IPS DF 6.9 (cell line): ENCODE results near the gene CSRP1.

Experiments used
- DNase-seq: peaks from one replicate; pipeline ENCODE4 v3.0.0-alpha.2; 2013; ENCODE audit warnings: low read depth, low spot score
- H3K27ac ChIP-seq: one replicate; pipeline ENCODE4 v1.5.1; 2013; ENCODE audit warnings: low read length, control low read depth
- H3K27me3 ChIP-seq: 2 replicates; pipeline ENCODE4 v1.6.1; 2013; ENCODE audit warnings: mild to moderate bottlenecking, low read length; ENCODE audit not compliant: control insufficient read depth, insufficient read depth
- H3K36me3 ChIP-seq: 2 replicates; pipeline ENCODE4 v1.6.1; 2013; ENCODE audit warnings: low read length; ENCODE audit not compliant: control insufficient read depth, insufficient read depth
- H3K4me1 ChIP-seq: 2 replicates; pipeline ENCODE4 v1.6.1; 2013; ENCODE audit warnings: low read length; ENCODE audit not compliant: control insufficient read depth, insufficient read depth
- H3K4me3 ChIP-seq: 2 replicates; pipeline ENCODE4 v1.5.1; 2013; ENCODE audit warnings: mild to moderate bottlenecking, low read length
- H3K9me3 ChIP-seq: 2 replicates; pipeline ENCODE4 v1.6.1; 2013; ENCODE audit warnings: low read length, inconsistent platforms; ENCODE audit not compliant: control insufficient read depth, insufficient read depth
- WGBS: extraction: QIAGEN DNeasy Blood & Tissue Kit; methylation state at CpG from one replicate; pipeline ENCODE4 v1.1.7; 2013; ENCODE audit warnings: mixed read lengths, missing lambda C conversion rate; ENCODE audit not compliant: insufficient read length, insufficient coverage; 5-methylcytosine and 5-hydroxymethylcytosine counted together

Gene CSRP1

GRCh38 chr1:201537467-201537866 lies 30.5 kb upstream of the CSRP1 start:
- Histone ChIP-seq H3K27ac (no peak overlapping the region), H3K36me3 (no peaks in the 10 kb centered on the region), H3K4me1 (peaks cover 3% of the 10 kb centered on the region; the same call in 1 of the 2 replicates), H3K27me3 (peaks cover 7% of the 10 kb centered on the region; the same call in 1 of the 2 replicates), H3K4me3 (no peak overlapping the region), H3K9me3 (no peaks in the 10 kb centered on the region)
- no peak for DNase-seq
- no CpG with 5 or more reads among the region's 4 CpGs for WGBS

DNA sequence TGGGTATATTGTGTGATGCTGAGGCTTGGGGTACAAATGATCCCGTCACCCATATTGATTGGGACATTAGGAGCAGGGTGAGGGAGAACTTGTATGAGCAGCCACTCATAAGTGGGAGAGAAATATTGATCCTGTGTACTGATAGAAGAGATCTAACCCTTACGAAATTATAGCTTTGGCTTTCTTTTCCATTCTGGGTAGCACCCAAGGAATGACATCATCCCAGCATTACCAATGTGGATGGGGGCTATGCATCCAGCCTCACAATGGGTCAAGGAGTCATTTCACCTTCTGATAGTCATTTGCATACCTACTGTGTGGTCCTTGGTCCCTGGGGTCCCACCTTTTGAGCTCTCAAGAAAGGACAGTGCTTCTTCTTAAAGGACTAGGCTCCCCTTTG lies 30.1 kb upstream of the CSRP1 start:
- Histone ChIP-seq H3K36me3 (no peaks in the 10 kb centered on the region), H3K27ac (no peak overlapping the region), H3K4me1 (peaks cover 3% of the 10 kb centered on the region; the same call in 1 of the 2 replicates), H3K9me3 (no peaks in the 10 kb centered on the region), H3K27me3 (peaks cover 7% of the 10 kb centered on the region; the same call in 1 of the 2 replicates), H3K4me3 (no peak overlapping the region)
- no CpG with 5 or more reads among the region's 2 CpGs for WGBS
- DNase-seq, result no peak

DNA sequence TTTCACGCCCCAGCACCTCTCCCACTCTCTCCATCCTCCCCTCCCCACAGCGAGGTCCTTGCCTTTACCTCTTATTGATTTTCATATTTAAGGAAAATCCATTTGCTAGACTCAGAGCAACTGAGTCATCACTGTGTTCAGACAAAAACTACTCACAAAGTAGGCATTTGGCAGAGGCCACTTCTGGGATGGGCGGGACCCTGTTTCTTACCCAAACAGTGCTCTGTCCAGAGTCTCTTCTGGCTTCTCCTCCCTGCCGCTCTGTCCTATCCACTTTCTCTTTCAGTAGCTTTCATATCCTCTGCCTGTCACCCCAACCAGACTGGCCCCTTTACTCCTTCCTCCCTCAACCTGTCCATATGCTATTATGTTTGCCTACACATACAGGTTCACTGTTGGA lies 29.6 kb upstream of the CSRP1 start:
- Histone ChIP-seq H3K27ac (no peak overlapping the region), H3K27me3 (peaks cover 7% of the 10 kb centered on the region; the same call in 1 of the 2 replicates)

GRCh38 chr1:201535919-201536245 lies 29.0 kb upstream of the CSRP1 start:
- H3K36me3 ChIP-seq, result no peaks in the 10 kb centered on the region
- no peaks in the 10 kb centered on the region for H3K9me3 ChIP-seq
- no peak overlapping the region for H3K27ac ChIP-seq
- H3K4me1 ChIP-seq, result peaks cover 4% of the 10 kb centered on the region; the same call in 1 of the 2 replicates
- H3K27me3 ChIP-seq, result peaks cover 7% of the 10 kb centered on the region; the same call in 1 of the 2 replicates
- DNase-seq, result no peak
- WGBS, result no CpG with 5 or more reads among the region's 6 CpGs
- H3K4me3 ChIP-seq, result no peak overlapping the region

More for the DNA sequence above, 29.6 kb upstream of the CSRP1 start:
- DNase-seq, result no peak
- WGBS, result no CpG with 5 or more reads among the region's 4 CpGs
- no peaks in the 10 kb centered on the region for H3K36me3 ChIP-seq
- no peak overlapping the region for H3K4me3 ChIP-seq
- H3K9me3 ChIP-seq, result no peaks in the 10 kb centered on the region
- peaks cover 4% of the 10 kb centered on the region; the same call in 1 of the 2 replicates for H3K4me1 ChIP-seq

DNA sequence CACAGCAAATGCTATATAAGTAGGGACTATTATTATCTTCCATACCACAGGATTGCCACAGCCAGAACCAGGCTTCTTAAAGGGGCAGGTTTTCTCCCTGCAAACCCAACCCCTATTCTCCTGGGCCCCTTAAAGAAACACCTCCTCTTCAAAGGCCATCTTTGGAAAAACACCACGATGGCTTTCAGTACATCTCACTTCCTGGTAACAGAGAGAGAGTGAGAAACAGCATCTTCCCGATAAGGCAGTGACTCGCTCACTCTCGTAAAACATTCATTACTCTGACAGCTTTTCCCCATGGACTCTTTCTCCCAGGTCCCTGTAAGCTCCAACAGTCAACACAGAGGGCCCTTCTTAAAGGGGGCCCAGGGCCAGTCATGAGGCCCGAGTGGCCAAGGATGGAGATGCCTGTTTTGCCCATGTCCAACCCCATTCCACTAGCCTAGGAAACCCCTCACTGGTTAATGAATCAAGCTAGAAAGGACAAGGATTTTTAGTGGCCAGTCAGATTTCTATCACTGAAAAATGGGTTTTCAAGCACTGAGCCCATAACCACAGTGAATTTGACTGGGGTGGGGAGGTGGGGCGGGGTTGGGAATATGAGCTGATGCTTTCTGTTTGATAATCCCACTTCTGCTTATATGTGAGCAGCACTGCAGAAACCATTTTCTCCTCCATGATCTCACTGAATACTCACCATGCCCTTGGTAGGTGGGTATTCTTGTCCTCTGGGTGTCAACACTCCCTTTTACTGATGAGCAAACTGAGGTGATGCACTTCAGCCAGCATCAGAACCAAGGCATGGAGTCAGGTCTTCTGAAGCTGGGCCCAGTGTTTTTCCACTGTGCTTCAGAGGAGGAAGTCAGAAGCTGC lies 28.4 kb upstream of the CSRP1 start:
- Histone ChIP-seq H3K4me3 (no peak overlapping the region), H3K4me1 (peaks cover 4% of the 10 kb centered on the region; the same call in 1 of the 2 replicates), H3K36me3 (no peaks in the 10 kb centered on the region), H3K27me3 (peaks cover 3% of the 10 kb centered on the region; the same call in 1 of the 2 replicates), H3K27ac (no peak overlapping the region), H3K9me3 (no peaks in the 10 kb centered on the region)
- no CpG with 5 or more reads among the region's 6 CpGs for WGBS
- DNase-seq, result no peak

DNA sequence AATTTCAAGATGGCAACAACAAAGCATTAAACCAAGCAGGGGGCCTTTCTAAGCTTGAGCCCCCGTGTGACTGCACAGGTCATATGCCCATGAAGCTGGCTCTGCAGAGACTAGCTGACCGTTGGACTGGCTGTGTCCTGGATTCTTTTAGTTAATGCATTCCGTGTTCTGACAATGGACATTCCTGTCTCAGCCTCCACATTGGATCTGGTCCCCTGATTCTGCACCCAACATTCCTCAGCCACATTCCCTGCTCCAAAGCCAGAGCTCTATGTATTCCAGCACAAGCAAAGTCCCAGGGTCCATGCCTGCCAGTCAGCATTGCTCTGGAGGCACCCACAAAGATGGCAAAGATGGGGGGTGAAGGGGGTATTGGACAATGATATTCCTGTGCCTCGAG lies 26.9 kb upstream of the CSRP1 start:
- no CpG with 5 or more reads among the region's 4 CpGs for WGBS
- Histone ChIP-seq H3K4me1 (peaks cover 4% of the 10 kb centered on the region; the same call in 1 of the 2 replicates), H3K27ac (no peak overlapping the region), H3K27me3 (no peaks in the 10 kb centered on the region), H3K36me3 (no peaks in the 10 kb centered on the region), H3K4me3 (no peak overlapping the region), H3K9me3 (no peaks in the 10 kb centered on the region)
- DNase-seq, result no peak

DNA sequence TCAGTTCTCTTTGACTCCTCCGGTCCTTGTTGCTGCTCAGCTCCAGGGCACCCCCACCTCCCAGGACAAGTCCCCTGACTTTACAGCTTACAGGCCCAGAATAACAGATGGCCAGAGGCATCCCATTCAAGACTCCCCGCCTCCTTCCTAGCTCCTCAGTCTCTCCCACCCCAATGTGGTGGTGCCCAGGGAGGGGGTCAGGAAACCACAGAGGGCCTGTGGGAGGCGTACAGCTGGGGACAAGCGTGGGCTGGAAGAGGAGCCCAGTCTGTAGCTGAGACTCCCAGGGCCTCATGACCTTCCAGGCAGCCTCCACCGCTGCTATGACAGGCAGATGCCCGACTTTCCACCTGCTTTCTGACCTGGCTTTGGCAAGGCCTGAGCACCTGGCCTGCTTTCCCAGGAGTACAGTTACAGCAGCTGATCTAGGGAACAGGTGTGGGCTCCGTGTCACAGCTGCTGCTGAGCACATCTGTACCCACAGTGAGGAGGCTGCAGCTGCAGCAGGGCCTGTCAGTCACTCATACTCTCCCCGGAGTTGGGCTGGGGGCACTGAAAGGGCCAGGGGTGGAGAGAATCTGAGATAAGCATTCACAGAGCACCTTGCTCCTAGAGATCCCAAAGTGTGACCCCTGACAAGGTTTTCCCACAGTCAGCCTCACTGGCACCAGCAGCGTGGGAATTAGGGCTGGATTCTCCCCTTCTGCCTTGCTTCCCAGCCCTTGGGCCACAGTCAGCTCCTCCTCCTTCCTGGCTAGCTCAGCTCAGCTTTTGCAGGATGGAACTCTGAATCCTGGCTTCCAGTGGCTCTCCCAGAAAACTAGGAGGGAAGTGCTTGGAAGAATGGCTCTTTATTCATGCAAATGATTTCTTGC lies 24.9 kb upstream of the CSRP1 start:
- Histone ChIP-seq H3K4me3 (no peak overlapping the region), H3K36me3 (no peaks in the 10 kb centered on the region), H3K9me3 (no peaks in the 10 kb centered on the region), H3K27ac (no peak overlapping the region), H3K4me1 (peaks cover 3% of the 10 kb centered on the region; the same call in 1 of the 2 replicates), H3K27me3 (no peaks in the 10 kb centered on the region)
- no CpG with 5 or more reads among the region's 9 CpGs for WGBS
- DNase-seq, result no peak

GRCh38 chr1:201530741-201531531 lies 24.0 kb upstream of the CSRP1 start:
- WGBS, result no CpG with 5 or more reads among the region's 26 CpGs
- H3K4me1 ChIP-seq, result peaks cover 3% of the 10 kb centered on the region; the same call in 1 of the 2 replicates
- no peak overlapping the region for H3K27ac ChIP-seq
- H3K36me3 ChIP-seq, result no peaks in the 10 kb centered on the region
- no peak for DNase-seq
- no peak overlapping the region for H3K4me3 ChIP-seq
- H3K9me3 ChIP-seq, result no peaks in the 10 kb centered on the region
- H3K27me3 ChIP-seq, result no peaks in the 10 kb centered on the region

DNA sequence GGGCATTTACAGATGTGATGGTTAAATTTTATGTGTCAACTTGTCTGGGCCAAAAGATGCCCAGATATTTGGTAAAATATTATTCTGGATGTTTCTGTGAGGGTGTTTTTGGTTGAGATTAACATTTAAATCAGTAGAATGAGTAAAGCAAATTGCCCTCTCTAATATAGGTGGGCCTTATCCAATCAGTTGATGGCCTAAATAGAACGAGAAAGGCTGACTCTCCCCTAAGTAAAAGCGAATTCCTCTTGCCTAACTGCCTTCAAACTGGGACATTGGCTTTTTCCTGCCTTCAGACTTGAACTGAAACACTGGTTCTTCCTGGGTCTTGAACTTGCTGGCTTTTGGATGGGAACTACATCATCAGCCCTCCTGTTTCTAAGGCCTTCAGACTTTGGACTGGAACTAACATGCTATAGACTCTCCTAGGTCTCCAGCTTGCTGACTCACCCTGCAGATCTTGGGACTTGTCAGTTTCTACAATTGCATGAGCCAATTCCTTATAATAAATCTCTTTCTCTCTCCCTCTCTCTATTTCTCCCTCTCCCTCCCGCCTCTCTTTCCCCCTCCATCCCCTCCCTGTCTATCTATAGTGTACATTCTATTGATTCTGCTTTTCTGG lies 21.8 kb upstream of the CSRP1 start:
- Histone ChIP-seq H3K9me3 (no peaks in the 10 kb centered on the region), H3K27ac (no peak overlapping the region), H3K4me1 (peaks cover 3% of the 10 kb centered on the region; the same call in 1 of the 2 replicates), H3K36me3 (no peaks in the 10 kb centered on the region), H3K27me3 (no peaks in the 10 kb centered on the region), H3K4me3 (no peak overlapping the region)
- no CpG with 5 or more reads among the region's 3 CpGs for WGBS
- DNase-seq, result no peak
